B cell (primary cell): ENCODE data around the gene DNAJA1.

Experiments used
- CTCF ChIP-seq: fragments of 200-600 bp; IDR thresholded peaks from one replicate; pipeline ENCODE4 v1.8.0; 2022; ENCODE audit warnings: antibody characterized with exemption, mild to moderate bottlenecking
- EZH2 ChIP-seq: IDR thresholded peaks from 2 replicates; pipeline ENCODE4 v1.6.1; 2012; ENCODE audit warnings: borderline replicate concordance, low read depth, mild to moderate bottlenecking, moderate library complexity, low read length; ENCODE audit not compliant: insufficient read depth, poor library complexity, severe bottlenecking

- no peak for TF ChIP-seq CTCF
- TF ChIP-seq EZH2, result no peak
Observed at GRCh38 chr9:33068991-33069390, 43.9 kb downstream of the DNAJA1 start.
